Measurements from ENCODE around the gene SNRPF. TPM values are rescaled to one million over a fixed set of nuclear protein-coding genes. Genes with fewer than 3 reads are reported as not detected.
"Not testable (repeated sequence)": the region's sequence is repeated elsewhere in the genome, so short reads cannot be mapped to it uniquely, and the experiment has no call there.

Gene SNRPF
- not detected for total RNA-seq

DNA sequence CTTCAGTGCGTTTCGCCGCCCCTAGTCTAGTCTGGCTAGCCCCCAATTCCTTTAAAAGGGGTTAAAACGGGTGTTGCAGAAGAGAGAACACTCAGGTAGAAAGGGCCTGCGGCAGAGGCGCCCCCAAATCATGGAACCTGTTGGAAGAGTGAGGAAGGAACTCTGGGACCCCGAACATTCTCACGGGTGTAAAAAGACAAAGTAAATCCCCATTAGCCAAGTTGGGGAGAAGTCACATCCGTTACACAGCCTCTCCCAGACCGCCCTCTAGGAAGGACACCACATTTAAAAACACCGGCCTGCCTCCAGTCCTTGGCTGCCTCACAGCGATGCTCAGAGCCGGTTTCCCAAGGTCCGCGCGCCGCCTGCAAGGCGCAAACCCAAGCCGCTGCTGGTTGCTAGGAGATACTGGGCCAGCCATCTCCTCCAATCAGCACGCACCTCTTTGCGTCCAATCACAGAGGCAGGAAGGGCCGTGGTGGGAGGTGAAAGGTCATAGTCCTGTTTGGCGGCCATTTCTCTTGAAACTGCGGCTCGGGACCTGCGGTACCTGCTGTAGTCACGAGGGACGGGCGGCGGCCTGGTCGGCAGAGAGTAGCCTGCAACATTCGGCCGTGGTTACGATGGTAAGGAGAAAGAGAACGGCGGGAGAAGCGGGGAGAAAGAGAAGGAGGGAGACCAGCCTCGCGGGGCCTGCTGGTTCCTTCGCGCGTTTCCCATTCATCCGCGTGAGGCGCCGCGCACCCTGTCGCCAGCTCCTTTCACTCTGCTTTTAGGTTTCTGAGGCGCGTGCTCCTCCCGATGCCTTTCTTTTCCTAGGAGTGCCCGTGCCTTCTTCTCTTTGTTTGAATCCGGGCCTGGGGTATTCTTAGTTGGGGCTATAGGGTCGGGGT is at the start of gene SNRPF:
Gene SNRPF (plus strand): TSS at position 502 of the 893 bp plus-strand sequence. CDS start 122 bp downstream, at position 624.
- H3K27ac ChIP-seq, result peak within 1 kb of the TSS; percentile 52 to 58
- peaks cover 9 to 12% of the 10 kb centered on the region in 2 donors for H3K4me1 ChIP-seq
- H3K27me3 ChIP-seq, result no peaks in the 10 kb centered on the region
- DNase-seq (ENCODE audit: low spot score in 2 of 2), result peak; percentile 85 to 98
- H3K9me3 ChIP-seq, result no peaks in the 10 kb centered on the region
- H3K4me3 ChIP-seq, result peak within 1 kb of the TSS; percentile 80 to 81
- TF ChIP-seq, protein P1, sequence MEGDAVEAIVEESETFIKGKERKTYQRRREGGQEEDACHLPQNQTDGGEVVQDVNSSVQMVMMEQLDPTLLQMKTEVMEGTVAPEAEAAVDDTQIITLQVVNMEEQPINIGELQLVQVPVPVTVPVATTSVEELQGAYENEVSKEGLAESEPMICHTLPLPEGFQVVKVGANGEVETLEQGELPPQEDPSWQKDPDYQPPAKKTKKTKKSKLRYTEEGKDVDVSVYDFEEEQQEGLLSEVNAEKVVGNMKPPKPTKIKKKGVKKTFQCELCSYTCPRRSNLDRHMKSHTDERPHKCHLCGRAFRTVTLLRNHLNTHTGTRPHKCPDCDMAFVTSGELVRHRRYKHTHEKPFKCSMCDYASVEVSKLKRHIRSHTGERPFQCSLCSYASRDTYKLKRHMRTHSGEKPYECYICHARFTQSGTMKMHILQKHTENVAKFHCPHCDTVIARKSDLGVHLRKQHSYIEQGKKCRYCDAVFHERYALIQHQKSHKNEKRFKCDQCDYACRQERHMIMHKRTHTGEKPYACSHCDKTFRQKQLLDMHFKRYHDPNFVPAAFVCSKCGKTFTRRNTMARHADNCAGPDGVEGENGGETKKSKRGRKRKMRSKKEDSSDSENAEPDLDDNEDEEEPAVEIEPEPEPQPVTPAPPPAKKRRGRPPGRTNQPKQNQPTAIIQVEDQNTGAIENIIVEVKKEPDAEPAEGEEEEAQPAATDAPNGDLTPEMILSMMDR (IDR thresholded peaks at IDR 0.05), result peak in 1 of 3 experiments; percentile 24
- H3K36me3 ChIP-seq, result peaks cover 20% of the 10 kb centered on the region in 2 donors
- intact Hi-C loops (cut with DNase I), result loop anchor here (1.0 kb wide), 1 partner anchor 310 kb away; no protein-coding TSS in a partner anchor

DNA sequence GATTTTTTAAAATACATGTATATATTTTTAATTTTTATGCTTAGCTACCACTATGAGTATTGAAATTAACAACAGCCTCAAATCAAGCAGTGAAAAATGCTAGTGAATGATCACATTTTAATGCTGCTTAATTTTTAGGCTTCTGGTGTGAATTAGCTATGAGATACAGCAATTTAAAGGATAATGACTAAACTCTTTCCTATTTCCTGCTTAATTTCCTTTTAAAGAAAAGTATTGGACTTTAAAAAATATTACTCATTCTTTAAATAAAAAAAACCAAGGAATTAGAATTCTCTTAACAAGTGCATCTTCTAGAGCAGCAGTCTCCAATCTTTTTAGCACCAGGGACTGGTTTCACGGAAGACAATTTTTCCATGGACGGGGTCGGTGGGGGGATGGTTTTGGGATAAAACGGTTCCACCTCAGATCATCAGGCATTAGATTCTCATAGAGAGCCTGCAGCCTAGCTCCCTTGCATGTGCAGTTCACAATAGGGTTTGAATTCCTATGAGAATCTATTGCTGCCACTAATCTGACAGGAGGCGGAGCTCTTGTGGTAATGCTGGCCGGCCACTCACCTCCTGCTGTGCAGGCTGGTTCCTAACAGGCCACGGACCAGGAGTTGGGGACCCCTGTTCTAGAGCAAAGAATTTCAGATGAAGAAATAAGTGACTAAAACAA is 49.6 kb upstream of the SNRPF start:
- intact Hi-C loops (cut with DNase I), result no loop called here
- H3K4me1 ChIP-seq, result peaks cover 0 to 19% of the 10 kb centered on the region in 2 donors
- DNase-seq (ENCODE audit: low spot score in 2 of 2), result no peak
- no peak overlapping the region for H3K27ac ChIP-seq
- no peaks in the 10 kb centered on the region for H3K9me3 ChIP-seq
- no peaks in the 10 kb centered on the region for H3K36me3 ChIP-seq
- no peaks in the 10 kb centered on the region for H3K27me3 ChIP-seq
- H3K4me3 ChIP-seq, result no peak overlapping the region
- TF ChIP-seq, protein P1 (IDR thresholded peaks at IDR 0.05), result no peak

DNA sequence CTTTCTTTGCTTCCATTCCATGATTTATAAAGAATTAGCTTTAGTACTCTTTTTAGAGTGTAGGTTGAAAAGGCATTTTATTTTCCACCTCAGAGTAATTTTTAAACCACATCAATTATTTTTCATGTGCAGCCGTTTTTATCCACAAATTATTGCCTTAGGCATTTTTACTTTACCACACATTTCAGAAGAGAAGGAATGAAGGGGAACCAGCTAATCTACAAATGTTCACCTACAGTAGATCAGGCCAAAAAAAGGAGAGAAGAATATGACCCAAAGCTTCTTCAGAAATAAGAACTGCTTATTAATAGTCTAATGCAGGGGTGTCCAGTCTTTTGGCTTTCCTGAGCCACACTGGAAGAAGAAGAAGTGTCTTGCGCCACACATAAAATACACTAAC is 48.3 kb upstream of the SNRPF start:
- TF ChIP-seq, protein P1 (IDR thresholded peaks at IDR 0.05), result no peak
- no peaks in the 10 kb centered on the region for H3K36me3 ChIP-seq
- no peaks in the 10 kb centered on the region for H3K9me3 ChIP-seq
- peaks cover 0 to 12% of the 10 kb centered on the region in 2 donors for H3K4me1 ChIP-seq
- no peaks in the 10 kb centered on the region for H3K27me3 ChIP-seq
- H3K4me3 ChIP-seq, result no peak overlapping the region
- intact Hi-C loops (cut with DNase I), result loop anchor here (10.0 kb wide), 1 partner anchor 384 kb away; the partner anchor contains the start of gene ELK3
- no peak overlapping the region for H3K27ac ChIP-seq
- DNase-seq (ENCODE audit: low spot score in 2 of 2), result no peak

DNA sequence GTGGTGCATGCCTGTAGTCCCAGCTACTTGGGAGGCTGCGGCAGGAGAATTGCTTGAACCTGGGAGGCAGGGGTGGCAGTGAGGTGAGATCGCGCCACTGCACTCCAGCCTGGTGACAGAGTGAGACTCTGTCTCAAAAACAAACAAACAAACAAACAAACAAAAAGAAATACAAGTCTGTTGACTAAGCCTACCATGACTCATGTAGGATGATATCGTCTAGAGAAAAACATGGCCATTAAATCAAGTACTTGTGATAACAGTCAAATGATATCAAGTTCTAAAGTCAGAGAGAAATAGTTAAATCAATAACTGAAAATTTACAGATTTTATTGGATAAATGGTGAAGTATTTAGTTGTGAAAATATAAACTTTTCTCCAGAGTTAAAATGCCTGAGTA is 46.6 kb upstream of the SNRPF start:
- not testable (repeated sequence) for H3K4me3 ChIP-seq; H3K9me3 ChIP-seq; H3K36me3 ChIP-seq; DNase-seq (ENCODE audit: low spot score in 2 of 2); H3K4me1 ChIP-seq; H3K27me3 ChIP-seq; H3K27ac ChIP-seq
- intact Hi-C loops (cut with DNase I), result loop anchor here (10.0 kb wide), 1 partner anchor 383 kb away; the partner anchor contains the start of gene ELK3

DNA sequence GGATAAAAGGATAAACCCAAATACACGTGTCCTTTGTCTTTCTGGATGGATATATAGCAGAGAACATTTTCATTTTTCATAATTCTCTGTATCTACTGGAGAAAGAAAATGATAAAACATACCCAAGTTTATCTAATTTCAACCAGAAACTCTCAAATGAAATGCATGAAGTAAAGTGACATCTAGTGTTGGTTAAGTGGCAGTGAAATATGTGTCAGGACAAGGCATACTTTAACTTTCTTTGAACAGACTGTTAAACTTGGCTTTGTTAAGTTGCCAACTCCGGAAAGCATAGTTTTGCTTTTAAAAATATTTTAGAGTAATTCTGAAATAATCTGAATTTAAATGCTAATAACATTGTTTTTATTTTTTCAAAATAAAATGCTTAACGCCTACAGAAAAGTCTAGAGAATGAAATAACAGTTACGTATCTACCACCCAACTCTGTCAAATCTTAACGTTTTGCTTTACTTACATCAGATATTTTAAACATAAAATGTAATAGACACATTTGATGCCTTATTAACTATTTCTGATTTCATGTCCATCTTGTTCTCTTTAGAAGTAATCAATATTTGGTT is 43.0 kb upstream of the SNRPF start:
- no peak for DNase-seq (ENCODE audit: low spot score in 2 of 2)
- intact Hi-C loops (cut with DNase I), result loop anchor here (1.0 to 10.0 kb wide), 4 partner anchors 117 to 379 kb away; partner anchors contain the start of gene ELK3

More for the DNA sequence above, 43.0 kb upstream of the SNRPF start:
- no peaks in the 10 kb centered on the region for H3K27me3 ChIP-seq
- TF ChIP-seq, protein P1 (IDR thresholded peaks at IDR 0.05), result peak; percentile 62 to 82 (median 62)
- H3K27ac ChIP-seq, result no peak overlapping the region
- no peaks in the 10 kb centered on the region for H3K9me3 ChIP-seq
- no peaks in the 10 kb centered on the region for H3K36me3 ChIP-seq
- no peak overlapping the region for H3K4me3 ChIP-seq
- H3K4me1 ChIP-seq, result no peaks in the 10 kb centered on the region
